IPS-NIHi7 (cell line): Measurements from ENCODE around the gene A4GALT.
"Not testable (repeated sequence)": the region's sequence is repeated elsewhere in the genome, so short reads cannot be mapped to it uniquely, and the experiment has no call there.

Experiments used
- DNase-seq: peaks from one replicate; pipeline ENCODE4 v3.0.0; 2012; ENCODE audit warnings: mixed read lengths; ENCODE audit errors: extremely low spot score

A4GALT gene, protein sequence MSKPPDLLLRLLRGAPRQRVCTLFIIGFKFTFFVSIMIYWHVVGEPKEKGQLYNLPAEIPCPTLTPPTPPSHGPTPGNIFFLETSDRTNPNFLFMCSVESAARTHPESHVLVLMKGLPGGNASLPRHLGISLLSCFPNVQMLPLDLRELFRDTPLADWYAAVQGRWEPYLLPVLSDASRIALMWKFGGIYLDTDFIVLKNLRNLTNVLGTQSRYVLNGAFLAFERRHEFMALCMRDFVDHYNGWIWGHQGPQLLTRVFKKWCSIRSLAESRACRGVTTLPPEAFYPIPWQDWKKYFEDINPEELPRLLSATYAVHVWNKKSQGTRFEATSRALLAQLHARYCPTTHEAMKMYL

DNA sequence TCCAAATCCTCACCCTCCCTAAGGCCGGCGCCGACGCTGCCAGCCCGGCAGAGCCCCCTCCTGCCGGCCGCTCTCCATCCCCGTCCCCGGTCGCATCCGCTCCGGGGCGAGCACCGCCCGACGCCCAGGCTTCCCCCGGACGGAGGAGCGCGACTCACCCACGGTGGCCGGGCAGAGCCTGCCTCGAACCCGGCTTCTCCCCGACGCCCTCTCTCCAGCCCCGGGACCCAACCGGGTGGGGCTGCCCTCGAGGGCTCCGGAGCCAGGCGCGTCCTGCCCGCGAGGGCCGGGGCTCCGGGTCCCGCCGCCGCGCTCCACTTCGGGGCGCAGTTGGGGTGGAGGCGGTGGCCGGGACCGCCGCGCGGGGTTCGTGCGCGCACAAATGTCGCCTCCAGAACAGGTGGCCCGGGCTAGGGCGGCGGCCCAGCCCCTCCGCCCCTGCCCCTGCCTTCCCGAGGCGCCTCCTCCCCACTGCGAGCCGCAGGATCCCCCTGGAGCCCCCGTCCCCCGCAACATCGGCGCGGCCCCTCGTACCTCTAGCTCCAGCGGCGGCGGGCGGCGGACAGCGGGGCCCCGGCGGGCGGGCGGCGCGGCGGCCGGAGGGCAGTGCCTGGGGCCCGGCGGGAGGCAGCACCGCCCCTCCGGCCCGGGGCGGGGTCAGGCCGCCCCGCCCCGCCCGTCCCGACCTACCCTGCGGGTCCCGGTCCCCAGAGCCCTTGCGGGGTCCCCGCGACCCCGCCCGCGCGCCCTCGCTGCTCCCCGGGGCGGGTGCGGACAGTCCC lies at the start of gene A4GALT:
Gene A4GALT (minus strand): TSS at position 608 of the 782 bp plus-strand sequence. CDS start 26,919 bp downstream, outside the sequence.
- DNase-seq, result peak; percentile 72

DNA sequence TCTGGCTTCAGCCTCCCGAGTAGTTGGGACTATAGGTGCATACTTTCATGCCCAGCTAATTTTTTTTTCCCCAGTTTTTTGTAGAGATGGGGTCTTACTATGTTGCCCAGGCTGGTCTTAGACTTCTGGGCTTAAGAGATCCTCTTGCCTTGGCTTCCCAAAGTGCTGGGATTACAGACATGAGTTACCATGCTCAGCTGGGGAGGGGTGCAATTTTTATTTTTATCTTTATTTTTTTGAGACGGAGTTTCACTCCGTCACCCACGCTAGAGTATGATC lies 49.7 kb upstream of the A4GALT start:
- DNase-seq, result no peak

DNA sequence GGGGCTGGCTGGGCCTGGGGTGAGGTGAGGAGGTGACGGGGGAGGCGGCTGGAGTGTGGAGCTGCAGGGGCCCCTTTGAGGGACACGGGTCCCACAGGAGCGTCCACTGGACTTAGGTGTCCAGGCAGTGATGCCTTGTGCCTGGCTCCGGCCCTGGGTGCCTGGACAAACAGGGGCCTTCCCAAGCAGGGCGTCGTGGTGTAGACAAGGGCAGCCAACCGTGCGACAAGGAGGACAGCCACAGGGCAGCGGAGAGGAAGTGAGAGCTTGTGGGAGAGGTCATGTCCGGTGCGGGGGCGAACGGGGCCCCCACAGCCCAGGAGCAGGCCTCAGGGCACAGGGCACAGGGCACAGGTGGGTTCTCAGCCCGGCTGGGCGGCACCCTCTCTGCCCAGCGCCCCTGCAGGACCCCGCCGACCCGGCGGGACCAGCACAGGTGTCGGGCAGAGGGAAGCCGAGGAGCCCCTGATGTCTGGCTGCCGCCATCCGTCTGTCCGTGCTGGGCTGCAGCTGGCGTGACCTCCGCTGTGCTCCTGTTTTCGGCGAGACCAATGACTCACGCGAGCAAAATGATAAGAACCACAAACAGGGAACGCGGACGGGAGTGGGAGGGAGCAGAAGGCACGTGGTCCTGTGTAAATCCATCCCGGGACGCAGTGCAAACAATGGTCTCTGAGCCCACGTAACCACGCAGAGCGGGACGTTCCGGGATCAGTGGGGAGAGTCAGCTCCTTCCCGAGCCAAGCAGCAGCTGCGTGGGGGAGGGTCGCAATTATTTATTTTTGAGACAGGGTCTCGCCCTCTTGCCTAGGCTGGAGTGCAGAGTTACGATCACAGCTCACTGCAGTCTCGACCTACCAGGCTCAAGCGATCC lies 49.1 kb upstream of the A4GALT start:
- DNase-seq, result no peak

DNA sequence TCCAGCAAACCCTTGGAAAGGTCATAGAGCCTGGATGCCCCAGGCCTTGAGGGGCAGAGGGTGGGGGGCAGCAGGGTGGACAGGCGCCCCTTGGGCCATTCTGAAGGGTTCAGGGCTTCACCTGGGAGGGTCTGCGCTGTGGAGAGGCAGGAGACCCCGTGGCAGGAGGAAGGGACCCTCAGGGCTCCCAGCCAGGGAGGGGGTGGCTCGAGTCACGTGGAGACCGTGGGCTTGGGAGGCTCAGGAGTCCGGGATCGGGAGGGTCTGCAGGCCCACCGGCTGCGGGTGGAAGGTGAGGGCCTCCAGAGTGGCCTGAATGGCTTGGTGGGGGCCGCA lies 48.5 kb upstream of the A4GALT start:
- DNase-seq, result no peak

DNA sequence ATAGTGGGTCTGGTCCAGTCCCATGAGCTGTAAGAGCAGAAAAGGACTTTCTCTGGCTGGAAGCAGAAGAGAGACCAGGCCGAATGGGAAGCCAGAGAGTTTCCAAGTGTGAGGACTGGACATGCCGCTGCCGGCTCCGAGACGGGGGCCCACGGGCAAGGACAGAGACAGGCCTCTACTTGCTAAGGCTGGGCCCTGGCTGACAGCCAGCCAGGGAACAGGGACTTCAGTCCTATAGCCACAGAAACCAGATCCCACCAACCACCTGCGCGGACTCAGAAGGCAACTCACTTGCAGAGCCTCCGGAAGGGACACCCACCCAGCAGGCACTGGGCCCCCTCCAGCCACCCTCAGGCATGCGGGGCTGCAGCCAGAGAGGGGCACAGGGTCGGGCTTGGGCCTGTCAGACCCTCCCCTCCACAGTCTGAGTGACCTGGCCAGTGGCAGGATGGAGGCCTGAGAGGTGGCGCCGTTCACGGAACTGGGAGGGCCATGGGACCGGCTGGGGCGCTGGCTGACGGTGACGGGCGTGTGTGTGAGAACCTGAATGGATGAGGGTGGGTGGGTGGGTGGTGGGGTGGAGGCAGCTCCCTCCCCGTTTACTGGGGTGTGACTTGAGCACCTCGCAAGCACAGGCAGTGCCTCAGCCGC lies 47.8 kb upstream of the A4GALT start:
- no peak for DNase-seq

DNA sequence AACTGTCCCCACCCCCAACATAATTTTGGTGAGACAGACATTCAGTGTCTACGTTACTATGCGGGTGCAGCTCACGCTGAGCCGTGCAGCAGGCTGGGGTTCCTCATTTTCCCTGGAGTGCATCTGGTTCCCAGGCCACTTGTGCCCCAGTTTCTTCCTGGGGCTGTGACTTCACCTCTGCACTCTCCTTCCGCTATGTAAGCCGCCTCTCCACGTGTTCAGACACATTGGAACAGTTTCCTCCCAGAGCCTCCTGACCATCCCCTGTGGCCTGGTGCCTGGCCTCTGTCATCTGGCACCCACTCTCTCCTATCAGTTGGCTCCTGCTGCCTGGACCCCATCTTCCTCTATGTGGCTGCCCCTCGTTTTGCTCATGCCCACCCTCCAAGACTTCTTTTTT lies 46.2 kb upstream of the A4GALT start:
- DNase-seq, result peak; percentile 6

DNA sequence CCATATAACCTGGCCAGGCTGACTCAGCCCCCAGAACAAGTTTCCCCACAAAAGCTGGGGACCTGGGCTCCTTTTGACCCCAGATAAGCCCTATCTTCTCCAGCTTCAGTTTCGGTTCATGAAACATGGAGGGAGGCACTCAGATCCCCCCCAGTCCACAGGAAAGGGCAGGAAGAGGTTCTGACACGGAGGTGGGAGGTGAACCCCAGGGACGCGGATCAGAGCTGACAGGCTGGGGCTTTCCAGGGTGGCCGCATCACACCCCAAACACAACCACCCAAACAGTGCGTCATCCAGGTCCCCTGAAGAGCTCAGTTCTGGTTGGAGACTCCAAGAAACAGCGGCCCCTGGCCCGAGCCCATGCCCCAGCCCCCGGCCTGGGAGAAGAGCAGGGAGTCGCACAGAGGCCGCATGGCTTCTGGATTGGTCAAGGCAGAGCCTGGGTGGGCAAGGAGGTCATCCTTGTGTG lies 44.3 kb upstream of the A4GALT start:
- no peak for DNase-seq

DNA sequence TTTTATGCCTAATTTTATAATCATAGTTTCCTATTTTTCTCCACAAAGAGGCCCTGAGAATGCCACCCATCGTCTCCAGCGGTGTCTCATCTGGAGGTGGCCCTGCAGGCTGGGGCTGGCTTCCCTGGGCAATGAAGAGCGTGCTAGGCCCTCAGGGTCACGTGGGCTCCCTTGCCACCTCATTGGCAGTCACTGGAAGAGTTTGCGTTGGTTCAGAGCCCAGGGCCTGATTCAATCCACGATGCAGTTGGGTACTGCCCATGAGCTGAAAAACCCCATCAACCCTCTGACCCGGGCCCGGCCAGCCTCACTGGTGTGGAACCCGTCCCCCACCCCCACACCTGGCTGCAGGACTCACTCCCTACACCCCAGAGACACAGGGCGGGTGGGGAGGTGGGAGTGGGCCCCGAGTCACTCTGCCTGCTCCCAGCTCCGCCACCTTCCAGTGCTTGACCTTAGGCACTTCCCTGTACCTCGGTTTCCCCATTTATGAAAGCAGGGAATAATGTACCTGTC lies 43.4 kb upstream of the A4GALT start:
- DNase-seq, result no peak

DNA sequence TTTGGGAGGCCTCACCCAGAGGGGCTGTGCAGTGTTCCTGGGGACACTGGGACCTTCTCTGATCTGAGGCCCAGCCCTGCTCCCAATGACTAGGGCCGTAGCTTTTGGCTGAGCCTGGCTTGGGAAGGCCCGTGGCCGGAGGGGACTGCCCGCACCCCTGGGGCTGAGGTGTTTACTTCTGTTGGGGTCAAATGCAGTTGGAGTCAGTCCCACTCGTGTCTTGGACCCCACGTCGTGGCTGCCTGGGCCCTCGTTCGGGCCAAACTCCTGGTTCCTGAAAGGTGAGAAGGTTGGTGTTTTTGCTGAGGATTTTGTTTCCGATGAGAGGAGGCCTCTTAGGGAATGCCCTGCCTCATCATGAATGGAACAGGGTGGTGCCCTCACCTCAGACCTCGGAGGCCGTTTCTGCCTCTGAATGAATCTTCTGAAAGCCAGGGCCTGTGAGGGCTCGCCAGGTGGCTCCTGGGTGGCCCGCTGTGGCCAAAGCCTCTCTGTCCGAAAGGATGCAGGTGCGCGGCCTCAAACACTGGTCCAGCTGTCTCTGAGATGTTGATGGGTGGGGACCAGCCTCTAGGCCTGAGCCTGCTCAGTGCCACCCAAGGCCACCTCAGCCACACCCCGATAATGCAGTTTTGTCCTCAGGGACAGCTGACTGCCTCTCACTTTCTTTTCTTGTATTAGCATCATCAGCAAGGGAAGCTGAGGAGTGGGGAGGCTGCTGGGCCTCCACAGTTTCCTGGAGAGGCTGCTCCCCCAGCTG lies 40.3 kb upstream of the A4GALT start:
- DNase-seq, result peak; percentile 4

DNA sequence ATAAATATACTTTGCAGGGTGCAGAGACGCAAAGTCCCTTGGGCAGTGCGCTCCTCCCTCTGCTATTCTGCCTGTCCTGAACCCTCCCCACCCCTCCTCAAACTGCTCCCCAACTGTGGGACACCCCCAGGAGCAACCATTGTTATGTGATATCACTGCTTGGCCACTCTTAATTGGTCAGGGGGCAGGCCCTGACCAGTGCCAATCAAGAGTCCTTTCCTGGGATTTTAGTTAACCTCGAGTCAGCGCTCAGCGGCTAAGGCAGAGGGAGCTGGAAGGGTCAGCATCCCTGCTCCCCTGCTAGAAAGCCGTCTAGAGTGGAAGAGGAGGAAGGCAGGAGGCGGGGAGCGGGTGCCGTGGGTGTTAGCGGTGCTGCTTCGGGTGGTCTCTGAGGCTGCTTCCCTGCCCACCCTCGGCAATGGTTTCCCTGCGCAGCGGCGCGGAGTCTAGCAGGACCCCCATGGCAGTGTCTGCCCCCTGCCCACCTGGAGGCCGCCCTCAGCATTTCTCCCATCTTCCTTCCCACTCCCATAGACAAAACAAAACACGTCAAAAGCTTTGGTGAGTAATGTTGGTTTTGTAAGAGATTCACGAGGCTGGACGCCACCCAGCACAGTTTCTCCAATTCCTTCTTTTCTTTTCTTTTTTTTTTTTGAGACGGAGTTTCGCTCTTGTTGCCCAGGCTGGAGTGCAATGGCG lies 38.4 kb upstream of the A4GALT start:
- DNase-seq, result no peak

DNA sequence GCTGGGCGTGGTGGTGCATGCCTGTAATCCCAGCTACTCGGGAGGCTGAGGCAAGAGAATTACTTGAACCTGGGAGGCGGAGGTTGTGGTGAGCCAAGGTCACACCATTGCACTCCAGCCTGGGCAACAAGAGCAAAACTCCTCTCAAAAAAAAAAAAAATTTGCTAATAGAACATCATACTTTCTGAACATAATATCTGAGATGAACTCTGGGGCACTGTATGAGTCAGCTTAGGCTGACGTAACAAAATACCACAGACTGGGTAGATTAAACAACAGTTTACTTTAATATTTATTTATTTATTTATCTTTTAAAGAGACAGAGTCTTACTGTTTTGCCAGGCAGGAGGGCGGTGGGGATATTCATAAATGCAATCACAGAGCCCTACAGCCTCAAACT lies 34.9 kb upstream of the A4GALT start:
- not testable (repeated sequence) for DNase-seq

DNA sequence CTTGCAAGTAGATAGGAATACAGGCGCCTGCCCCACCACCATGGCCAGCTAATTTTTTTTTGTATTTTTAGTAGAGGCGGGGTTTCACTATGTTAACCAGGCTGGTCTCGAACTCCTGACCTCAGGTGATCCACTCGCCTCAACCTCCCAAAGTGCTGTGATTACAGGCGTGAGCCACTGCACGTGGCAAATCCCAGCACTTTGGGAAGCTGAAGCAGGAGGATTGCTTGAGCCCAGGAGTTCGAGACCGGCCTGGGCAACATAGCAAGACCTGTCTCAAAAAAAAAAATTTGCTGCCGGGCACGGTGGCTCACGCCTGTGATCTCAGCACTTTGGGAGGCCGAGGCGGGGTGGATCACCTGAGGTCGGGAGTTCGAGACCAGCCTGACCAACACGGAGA lies 34.5 kb upstream of the A4GALT start:
- DNase-seq, result not testable (repeated sequence)

DNA sequence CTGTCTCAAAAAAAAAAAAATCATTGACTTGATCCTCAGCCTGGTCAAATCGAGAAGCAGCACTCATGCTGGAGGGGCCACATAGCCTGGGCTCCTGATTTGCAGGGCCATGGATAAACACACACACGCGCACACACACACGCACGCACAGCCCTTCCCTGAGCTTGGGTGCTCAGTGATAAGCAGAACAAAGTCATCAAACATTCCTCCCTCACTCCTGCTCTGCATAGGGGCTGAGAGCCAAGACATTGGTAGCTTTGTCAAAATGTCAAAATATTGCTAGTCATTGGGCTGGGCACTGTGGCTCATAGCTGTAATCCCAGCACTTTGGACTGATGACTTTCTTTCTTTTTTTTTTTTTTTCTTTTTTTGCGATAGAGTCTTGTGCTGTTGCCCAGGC lies 34.0 kb upstream of the A4GALT start:
- peak; percentile 4 for DNase-seq

DNA sequence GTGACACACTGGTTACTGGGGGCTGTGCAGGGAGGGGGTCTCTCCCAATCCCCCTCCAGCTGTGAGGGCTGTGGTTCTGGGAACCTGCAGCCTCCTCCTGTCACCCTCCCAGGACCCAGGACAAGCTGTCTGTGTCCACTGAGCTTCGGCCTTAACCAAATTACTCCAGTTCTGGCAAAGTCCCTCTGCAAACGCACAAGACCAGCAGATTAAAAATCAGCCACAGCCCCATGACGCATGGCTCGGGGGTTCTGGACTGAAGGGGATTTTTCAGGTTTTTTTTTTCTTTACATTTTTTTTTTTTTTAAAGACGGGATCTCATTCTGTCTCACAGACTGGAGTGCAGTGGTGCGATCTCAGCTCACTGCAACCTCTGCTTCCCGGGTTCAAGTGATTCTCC lies 32.2 kb upstream of the A4GALT start:
- DNase-seq, result no peak

DNA sequence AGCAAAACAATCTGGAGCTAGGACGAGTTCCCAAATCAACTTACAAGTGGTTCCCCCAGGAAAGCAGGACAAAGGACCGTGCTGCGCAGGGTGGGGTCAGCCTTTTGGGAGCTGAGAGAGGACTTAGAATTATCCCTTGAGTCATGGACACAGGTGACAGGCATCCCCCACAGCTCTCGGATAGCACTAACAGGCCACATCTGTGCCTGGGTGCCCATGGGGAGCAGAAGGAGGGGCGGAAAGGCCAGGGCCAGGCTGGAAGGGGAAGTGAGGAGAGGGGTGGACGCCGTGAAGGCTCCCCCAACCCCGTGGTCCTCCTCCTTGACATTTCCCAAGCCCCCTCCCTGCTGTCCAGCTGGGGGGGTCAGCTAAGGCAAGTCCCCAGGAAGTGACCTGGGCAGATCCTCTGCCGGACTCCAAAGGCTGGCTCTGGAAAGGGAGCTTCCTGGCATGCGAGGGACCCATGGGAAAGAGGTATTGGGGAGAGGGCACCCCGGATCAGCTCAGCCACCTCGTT lies 31.6 kb upstream of the A4GALT start:
- no peak for DNase-seq

DNA sequence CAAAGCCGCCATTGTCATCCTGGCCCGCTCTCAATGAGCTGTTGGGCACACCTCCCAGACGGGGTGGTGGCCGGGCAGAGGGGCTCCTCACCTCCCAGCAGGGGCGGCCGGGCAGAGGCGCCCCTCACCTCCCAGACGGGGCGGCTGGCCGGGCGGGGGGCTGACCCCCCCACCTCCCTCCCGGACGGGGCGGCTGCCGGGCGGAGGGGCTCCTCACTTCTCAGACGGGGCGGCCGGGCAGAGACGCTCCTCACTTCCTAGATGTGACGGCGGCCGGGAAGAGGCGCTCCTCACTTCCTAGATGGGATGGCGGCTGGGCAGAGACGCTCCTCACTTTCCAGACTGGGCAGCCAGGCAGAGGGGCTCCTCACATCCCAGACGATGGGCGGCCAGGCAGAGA lies 29.8 kb upstream of the A4GALT start:
- not testable (repeated sequence) for DNase-seq

DNA sequence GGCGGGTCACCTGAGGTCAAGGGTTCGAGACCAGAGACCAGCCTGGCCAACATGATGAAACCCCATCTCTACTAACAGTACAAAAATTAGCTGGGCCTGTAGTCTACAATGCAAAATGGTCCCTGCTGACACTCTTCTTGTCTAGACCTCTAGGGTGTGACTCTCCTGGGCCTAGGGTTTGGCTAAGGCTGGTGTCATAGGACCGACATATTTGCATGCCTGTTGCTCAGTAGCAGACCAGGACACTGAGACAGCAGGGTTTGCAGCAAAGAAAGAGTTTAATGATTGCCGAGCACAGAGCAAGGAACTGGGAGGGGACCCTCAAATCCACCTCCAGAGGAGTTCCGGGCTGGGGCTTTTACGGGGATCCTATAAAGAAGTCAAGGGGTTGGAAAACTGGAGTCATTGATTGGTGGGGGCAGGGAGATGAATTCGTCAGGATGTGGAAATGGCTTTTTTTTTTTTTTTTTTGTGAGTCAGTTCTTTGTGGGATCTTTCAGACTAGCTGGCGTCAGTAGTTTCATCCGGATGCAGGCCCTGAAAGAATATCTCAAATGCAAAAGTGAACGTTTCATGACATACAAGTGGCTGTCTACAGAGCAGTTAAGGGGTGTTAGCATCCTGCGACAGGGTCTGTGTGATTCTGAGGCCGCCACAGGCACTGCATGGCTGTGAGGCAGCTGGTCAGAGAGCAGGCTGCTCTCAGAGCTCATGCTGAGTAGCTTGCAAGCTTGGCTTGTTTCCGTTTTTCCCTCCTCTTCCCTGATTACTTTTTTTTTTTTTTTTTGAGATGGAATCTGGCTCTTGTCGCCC lies 27.2 kb upstream of the A4GALT start:
- peak; percentile 44 for DNase-seq

DNA sequence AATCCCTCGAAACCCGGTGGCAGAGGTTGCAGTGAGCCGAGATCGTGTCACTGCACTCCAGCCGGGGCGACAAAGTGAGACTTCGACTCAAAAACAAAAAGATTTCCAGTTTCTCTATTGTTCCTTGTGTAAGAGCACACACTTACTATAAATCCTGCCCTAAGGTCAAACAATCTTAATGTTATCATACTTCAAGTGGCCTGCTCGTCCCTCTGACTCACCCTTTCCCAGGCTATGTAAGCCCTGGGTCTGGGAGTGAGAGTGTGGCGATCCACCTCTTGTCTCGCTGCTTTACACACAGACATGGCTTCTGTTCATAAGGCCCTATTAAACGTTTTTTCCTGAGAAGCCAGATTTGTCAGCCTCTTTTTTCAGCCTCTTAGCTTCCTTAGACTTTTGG lies 24.4 kb upstream of the A4GALT start:
- peak; percentile 12 for DNase-seq

DNA sequence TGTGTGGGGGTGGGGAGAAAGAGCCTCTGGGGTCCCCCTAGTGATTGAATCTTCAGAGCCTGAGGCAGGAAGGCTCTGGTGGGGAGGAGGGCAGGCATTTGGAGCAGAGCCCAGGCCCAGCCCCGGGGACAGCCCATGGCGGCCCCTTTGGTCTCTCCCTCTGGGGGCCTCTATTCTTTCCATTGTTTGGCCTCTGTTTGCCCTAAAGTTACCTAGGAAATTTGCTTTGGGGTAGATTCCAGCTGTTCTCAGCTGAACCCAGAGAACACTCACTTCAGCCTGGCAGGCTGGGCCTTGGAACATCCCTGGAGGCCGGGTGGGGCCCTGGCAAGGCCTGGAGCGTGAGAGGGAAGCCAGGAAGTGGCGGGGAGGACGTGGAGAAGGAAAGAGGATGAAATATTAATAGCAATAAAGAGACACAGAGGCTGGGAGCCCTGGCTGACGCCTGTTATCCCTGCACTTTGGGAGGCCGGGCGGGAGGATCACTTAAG lies 22.9 kb upstream of the A4GALT start:
- peak; percentile 19 for DNase-seq
